ENCODE results near the gene VTI1A. TPM values are rescaled to one million over a fixed set of nuclear protein-coding genes. Genes with fewer than 3 reads are reported as not detected.

The VTI1A gene
- polyA plus RNA-seq, 2 of the 4 experiments (the other 2 are of a cell fraction): 17.0 to 25.3 TPM

- no peak overlapping the region for H3K4me3 ChIP-seq
- no peaks in the 10 kb centered on the region for H3K9me3 ChIP-seq
- peak overlapping the region; percentile 51 for H3K4me2 ChIP-seq
- DNase-seq (ENCODE audit: low read depth in 1 of 2, low spot score in 1 of 2) (peak in 1 of 2 experiments; percentile 31), FAIRE-seq (no peak), ATAC-seq (peak in 1 of 2 experiments; percentile 35; a peak in 1 of 6 replicates)
- peaks cover 30% of the 10 kb centered on the region for H3K4me1 ChIP-seq
- no peak overlapping the region for H3K27ac ChIP-seq
- ChIA-PET POLR2A (no interaction called here), CTCF (interaction anchor here (1.2 kb wide), 1 partner anchor 10 kb away, joined by 4 read pairs; no protein-coding TSS in a partner anchor)
- TF ChIP-seq GATA3 (IDR thresholded peaks at IDR 0.05; ENCODE audit: borderline replicate concordance) (no peak), NPAS2 (CRISPR knock-in tag; IDR thresholded peaks at IDR 0.05; ENCODE audit: borderline replicate concordance) (no peak), EHMT2 (IDR thresholded peaks at IDR 0.05; ENCODE audit: low read depth) (no peak), ZSCAN20 (CRISPR knock-in tag; IDR thresholded peaks at IDR 0.05) (no peak), FOSL2 (IDR thresholded peaks at IDR 0.05) (peak; percentile 18; the same call in 1 of the 2 replicates), FOSL2 (CRISPR knock-in tag; IDR thresholded peaks at IDR 0.05) (peak; percentile 88), HOXB13 (CRISPR knock-in tag; IDR thresholded peaks at IDR 0.05; ENCODE audit: low read depth) (no peak), NR3C1 (IDR thresholded peaks at IDR 0.05) (no peak), USF2 (IDR thresholded peaks at IDR 0.05) (no peak), ATOH8 (CRISPR knock-in tag; IDR thresholded peaks at IDR 0.05; ENCODE audit: low read depth) (no peak), CHD4 (IDR thresholded peaks at IDR 0.05; ENCODE audit: borderline replicate concordance) (no peak), MAFK (IDR thresholded peaks at IDR 0.05; ENCODE audit: partially characterized antibody) (peak; percentile 78), NFE2L2 (conservative IDR thresholded peaks at IDR 0.05; ENCODE audit: low read length) (no peak)
- TF ChIP-seq, protein P1, sequence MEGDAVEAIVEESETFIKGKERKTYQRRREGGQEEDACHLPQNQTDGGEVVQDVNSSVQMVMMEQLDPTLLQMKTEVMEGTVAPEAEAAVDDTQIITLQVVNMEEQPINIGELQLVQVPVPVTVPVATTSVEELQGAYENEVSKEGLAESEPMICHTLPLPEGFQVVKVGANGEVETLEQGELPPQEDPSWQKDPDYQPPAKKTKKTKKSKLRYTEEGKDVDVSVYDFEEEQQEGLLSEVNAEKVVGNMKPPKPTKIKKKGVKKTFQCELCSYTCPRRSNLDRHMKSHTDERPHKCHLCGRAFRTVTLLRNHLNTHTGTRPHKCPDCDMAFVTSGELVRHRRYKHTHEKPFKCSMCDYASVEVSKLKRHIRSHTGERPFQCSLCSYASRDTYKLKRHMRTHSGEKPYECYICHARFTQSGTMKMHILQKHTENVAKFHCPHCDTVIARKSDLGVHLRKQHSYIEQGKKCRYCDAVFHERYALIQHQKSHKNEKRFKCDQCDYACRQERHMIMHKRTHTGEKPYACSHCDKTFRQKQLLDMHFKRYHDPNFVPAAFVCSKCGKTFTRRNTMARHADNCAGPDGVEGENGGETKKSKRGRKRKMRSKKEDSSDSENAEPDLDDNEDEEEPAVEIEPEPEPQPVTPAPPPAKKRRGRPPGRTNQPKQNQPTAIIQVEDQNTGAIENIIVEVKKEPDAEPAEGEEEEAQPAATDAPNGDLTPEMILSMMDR (IDR thresholded peaks at IDR 0.05): no peak
- WGBS (ENCODE audit: missing lambda C conversion rate): 29% methylated on average over 5 of the region's 5 CpGs
These were observed 70.4 kb downstream of the VTI1A start for GRCh38 chr10:112517451-112517862.

- no peak overlapping the region for H3K27ac ChIP-seq
- 67% methylated on average over 5 of the region's 5 CpGs for WGBS (ENCODE audit: missing lambda C conversion rate)
- DNase-seq (ENCODE audit: low read depth in 1 of 2, low spot score in 1 of 2): peak in 1 of 2 experiments; percentile 6
- H3K4me2 ChIP-seq: peak overlapping the region; percentile 7; the same call in 1 of the 3 replicates
- H3K4me3 ChIP-seq: no peak overlapping the region
- H3K4me1 ChIP-seq: peaks cover 31% of the 10 kb centered on the region
- no peak for TF ChIP-seq FOSL2 (IDR thresholded peaks at IDR 0.05)
- TF ChIP-seq FOSL2 (CRISPR knock-in tag; IDR thresholded peaks at IDR 0.05): peak; percentile 43; the same call in 1 of the 2 replicates
- TF ChIP-seq HOXA7 (CRISPR knock-in tag; IDR thresholded peaks at IDR 0.05): no peak
- no peak for FAIRE-seq
- no peak for ATAC-seq
- POLR2A ChIA-PET: no interaction called here
- no peaks in the 10 kb centered on the region for H3K9me3 ChIP-seq
- CTCF ChIA-PET: interaction anchor here (0.6 kb wide), 1 partner anchor 204 kb away, joined by 3 read pairs; no protein-coding TSS in a partner anchor
These were observed 72.2 kb downstream of the VTI1A start for GRCh38 chr10:112519133-112519761.

- 69% methylated on average over 1 of the region's 1 CpG for WGBS (ENCODE audit: missing lambda C conversion rate)
- H3K4me1 ChIP-seq: peaks cover 47% of the 10 kb centered on the region
- TF ChIP-seq EHF (CRISPR knock-in tag; IDR thresholded peaks at IDR 0.05) (no peak), REST (IDR thresholded peaks at IDR 0.05) (no peak), KDM5A (IDR thresholded peaks at IDR 0.05) (no peak), USF2 (IDR thresholded peaks at IDR 0.05) (no peak), RAD21 (conservative IDR thresholded peaks at IDR 0.05 in 1 of 2, IDR thresholded peaks at IDR 0.05 in 1 of 2) (no peak), SREBF2 (IDR thresholded peaks at IDR 0.05) (no peak)
- TF ChIP-seq, protein P2, sequence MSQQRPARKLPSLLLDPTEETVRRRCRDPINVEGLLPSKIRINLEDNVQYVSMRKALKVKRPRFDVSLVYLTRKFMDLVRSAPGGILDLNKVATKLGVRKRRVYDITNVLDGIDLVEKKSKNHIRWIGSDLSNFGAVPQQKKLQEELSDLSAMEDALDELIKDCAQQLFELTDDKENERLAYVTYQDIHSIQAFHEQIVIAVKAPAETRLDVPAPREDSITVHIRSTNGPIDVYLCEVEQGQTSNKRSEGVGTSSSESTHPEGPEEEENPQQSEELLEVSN (IDR thresholded peaks at IDR 0.05; ENCODE audit: borderline replicate concordance, low read depth): no peak
- TF ChIP-seq, protein P3, sequence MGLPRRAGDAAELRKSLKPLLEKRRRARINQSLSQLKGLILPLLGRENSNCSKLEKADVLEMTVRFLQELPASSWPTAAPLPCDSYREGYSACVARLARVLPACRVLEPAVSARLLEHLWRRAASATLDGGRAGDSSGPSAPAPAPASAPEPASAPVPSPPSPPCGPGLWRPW (IDR thresholded peaks at IDR 0.05): no peak
These were observed 73.9 kb downstream of the VTI1A start for GRCh38 chr10:112520914-112521313.

More at GRCh38 chr10:112520914-112521313, 73.9 kb downstream of the VTI1A start:
- FAIRE-seq (peak; percentile 59), DNase-seq (ENCODE audit: low read depth in 1 of 2, low spot score in 1 of 2) (no peak), ATAC-seq (no peak)
- ChIA-PET POLR2A (no interaction called here), CTCF (no interaction called here)
- Histone ChIP-seq H3K9me3 (no peaks in the 10 kb centered on the region), H3K4me2 (no peak overlapping the region), H3K27ac (no peak overlapping the region), H3K4me3 (no peak overlapping the region)

Measured in A549 (cell line).